GM23338 (cell line): ENCODE data around the gene FCN1. TPM values are rescaled to one million over a fixed set of nuclear protein-coding genes. Genes with fewer than 3 reads are reported as not detected.

ENCODE experiments used
- ATAC-seq: fragments of 200-7000 bp; cut with Tn5 transposase; 3 replicates; pipeline ENCODE4 v1.9.1; 2020
- DNase-seq: peaks from one replicate; pipeline ENCODE4 v3.0.0-alpha.2; 2015; ENCODE audit warnings: low spot score
- H2AFZ ChIP-seq: fragments of 200-600 bp; sonication (generic); 2 replicates; pipeline ENCODE4 v1.8.0; 2016; ENCODE audit warnings: antibody characterized with exemption, mild to moderate bottlenecking, moderate library complexity
- H3F3A ChIP-seq: fragments of 200-600 bp; sonication (generic); replicated peaks from 2 replicates; pipeline ENCODE4 v1.8.0; 2017; ENCODE audit warnings: antibody characterized with exemption, mixed run types, low read depth
- H3K27ac ChIP-seq: fragments of 200-600 bp; sonication (generic); 2 replicates; pipeline ENCODE4 v1.6.1; 2016; ENCODE audit warnings: low read depth
- H3K27me3 ChIP-seq: fragments of 200-600 bp; sonication (generic); 2 replicates; pipeline ENCODE4 v1.8.0; 2016; ENCODE audit warnings: mild to moderate bottlenecking, mixed run types, moderate library complexity; ENCODE audit not compliant: insufficient read depth
- H3K36me3 ChIP-seq: fragments of 200-600 bp; sonication (generic); 2 replicates; pipeline ENCODE4 v1.8.0; 2016; ENCODE audit warnings: mild to moderate bottlenecking; ENCODE audit not compliant: insufficient read depth
- H3K4me1 ChIP-seq: fragments of 200-600 bp; sonication (generic); 2 replicates; pipeline ENCODE4 v1.8.0; 2016; ENCODE audit warnings: mild to moderate bottlenecking, moderate library complexity; ENCODE audit not compliant: insufficient read depth
- H3K4me2 ChIP-seq: fragments of 200-600 bp; sonication (generic); 2 replicates; pipeline ENCODE4 v1.7.1; 2017; ENCODE audit warnings: mixed run types
- H3K4me3 ChIP-seq: fragments of 200-600 bp; sonication (generic); 2 replicates; pipeline ENCODE4 v1.6.1; 2016; ENCODE audit warnings: mixed run types
- H3K79me2 ChIP-seq: fragments of 200-600 bp; sonication (generic); replicated peaks from 2 replicates; pipeline ENCODE4 v1.8.0; 2017; ENCODE audit warnings: mild to moderate bottlenecking; ENCODE audit not compliant: insufficient read depth
- H3K9me2 ChIP-seq: fragments of 200-600 bp; sonication (generic); 2 replicates; pipeline ENCODE4 v1.8.0; 2017; ENCODE audit not compliant: insufficient read depth
- H4K20me1 ChIP-seq: fragments of 200-600 bp; sonication (generic); replicated peaks from 2 replicates; pipeline ENCODE4 v1.8.0; 2017; ENCODE audit warnings: mild to moderate bottlenecking; ENCODE audit not compliant: insufficient read depth
- H3K27ac Mint-ChIP-seq: 2 replicates; pipeline ENCODE4 v1.8.0; 2020; ENCODE audit warnings: inconsistent platforms, mild to moderate bottlenecking, moderate library complexity, mixed read lengths
- H3K27me3 Mint-ChIP-seq: 3 replicates; pipeline ENCODE4 v1.8.0; 2022; ENCODE audit warnings: low read depth, mild to moderate bottlenecking, moderate library complexity, mixed read lengths, inconsistent platforms; ENCODE audit not compliant: insufficient read depth, poor library complexity
- H3K36me3 Mint-ChIP-seq: 3 replicates; pipeline ENCODE4 v1.8.0; 2021; ENCODE audit warnings: low read depth, mild to moderate bottlenecking, inconsistent platforms, moderate library complexity, mixed read lengths
- H3K4me1 Mint-ChIP-seq: 3 replicates; pipeline ENCODE4 v1.8.0; 2020; ENCODE audit warnings: mild to moderate bottlenecking, inconsistent platforms, mixed read lengths
- H3K4me3 Mint-ChIP-seq: 3 replicates; pipeline ENCODE4 v1.8.0; 2021; ENCODE audit warnings: moderate library complexity, mild to moderate bottlenecking, inconsistent platforms, mixed read lengths
- H3K9me3 Mint-ChIP-seq: 3 replicates; pipeline ENCODE4 v1.8.0; 2020; ENCODE audit warnings: moderate library complexity, mild to moderate bottlenecking, inconsistent platforms, mixed read lengths
- CREB1 ChIP-seq: fragments of 250-450 bp; sonication (Bioruptor Pico); IDR thresholded peaks from 2 replicates; pipeline ENCODE4 v1.5.0; 2020; ENCODE audit warnings: low read depth, mild to moderate bottlenecking, moderate library complexity
- EZH2 ChIP-seq: fragments of 200-600 bp; sonication (generic); IDR thresholded peaks from one replicate; pipeline ENCODE4 v1.8.0; 2017; ENCODE audit warnings: antibody characterized with exemption, mild to moderate bottlenecking, low read depth; ENCODE audit not compliant: unreplicated experiment
- EZH2phosphoT487 ChIP-seq: fragments of 200-600 bp; sonication (generic); IDR thresholded peaks from one replicate; pipeline ENCODE4 v1.8.1; 2018; ENCODE audit warnings: antibody characterized with exemption; ENCODE audit not compliant: unreplicated experiment
- JUNB ChIP-seq: IDR thresholded peaks from one replicate; pipeline ENCODE4 v1.6.1; 2016; ENCODE audit warnings: antibody characterized with exemption; ENCODE audit not compliant: unreplicated experiment
- NANOG ChIP-seq: IDR thresholded peaks from 2 replicates; pipeline ENCODE4 v1.6.1; 2016; ENCODE audit warnings: antibody characterized with exemption, borderline replicate concordance
- POLR2AphosphoS5 ChIP-seq: IDR thresholded peaks from 2 replicates; pipeline ENCODE4 v1.6.1; 2016; ENCODE audit warnings: antibody characterized with exemption, low read depth
- STAT1 ChIP-seq: IDR thresholded peaks from one replicate; pipeline ENCODE4 v1.6.1; 2016; ENCODE audit warnings: antibody characterized with exemption; ENCODE audit not compliant: unreplicated experiment
- ZNF114 ChIP-seq: fragments of 250-450 bp; sonication (Bioruptor Pico); IDR thresholded peaks from 2 replicates; pipeline ENCODE4 v1.5.0; 2020; ENCODE audit warnings: mild to moderate bottlenecking, moderate library complexity
- ZNF331 ChIP-seq: fragments of 250-450 bp; sonication (Bioruptor Pico); IDR thresholded peaks from 2 replicates; pipeline ENCODE4 v1.5.0; 2020; ENCODE audit warnings: low read depth, mild to moderate bottlenecking, moderate library complexity
- polyA plus RNA-seq: library from polyadenylated mRNA; unstranded; fragments of >200 nt; fragmentation: Nextera tagmentation; extraction: Ambion mirVana; gene quantifications from 2 replicates; pipeline ENCODE4 v1.2.1, GENCODE V29; 2016
- total RNA-seq: library from RNA; depleted of rRNA; stranded (reverse); fragments of >200 nt; shearing (Covaris generic); gene quantifications from 2 replicates; pipeline ENCODE4 v1.2.3, GENCODE V29; 2014
- TF ChIP-seq, protein P1 (sequence below), 2 experiments: fragments of 200-600 bp in 1 of 2; sonication (generic) in 1 of 2; conservative IDR thresholded peaks; 2 replicates each; pipeline versions ENCODE4 v1.5.1 to v1.6.1; 2016 to 2017; ENCODE audit warnings: antibody characterized with exemption in 2 of 2, low read depth in 2 of 2, mild to moderate bottlenecking in 2 of 2, moderate library complexity in 1 of 2
- TF ChIP-seq, protein P2 (sequence below): IDR thresholded peaks from one replicate; pipeline ENCODE4 v1.6.1; 2018; ENCODE audit warnings: antibody characterized with exemption; ENCODE audit not compliant: unreplicated experiment
- TF ChIP-seq, protein P3 (sequence below): fragments of 250-450 bp; sonication (Bioruptor Pico); IDR thresholded peaks from 2 replicates; pipeline ENCODE4 v1.5.0; 2020; ENCODE audit warnings: mild to moderate bottlenecking, moderate library complexity
- TF ChIP-seq, protein P4 (sequence below): IDR thresholded peaks from 2 replicates; pipeline ENCODE4 v1.6.1; 2016; ENCODE audit warnings: antibody characterized with exemption

FCN1 gene
- total and polyA plus RNA-seq, 2 experiments from 2014 or later: not detected

DNA sequence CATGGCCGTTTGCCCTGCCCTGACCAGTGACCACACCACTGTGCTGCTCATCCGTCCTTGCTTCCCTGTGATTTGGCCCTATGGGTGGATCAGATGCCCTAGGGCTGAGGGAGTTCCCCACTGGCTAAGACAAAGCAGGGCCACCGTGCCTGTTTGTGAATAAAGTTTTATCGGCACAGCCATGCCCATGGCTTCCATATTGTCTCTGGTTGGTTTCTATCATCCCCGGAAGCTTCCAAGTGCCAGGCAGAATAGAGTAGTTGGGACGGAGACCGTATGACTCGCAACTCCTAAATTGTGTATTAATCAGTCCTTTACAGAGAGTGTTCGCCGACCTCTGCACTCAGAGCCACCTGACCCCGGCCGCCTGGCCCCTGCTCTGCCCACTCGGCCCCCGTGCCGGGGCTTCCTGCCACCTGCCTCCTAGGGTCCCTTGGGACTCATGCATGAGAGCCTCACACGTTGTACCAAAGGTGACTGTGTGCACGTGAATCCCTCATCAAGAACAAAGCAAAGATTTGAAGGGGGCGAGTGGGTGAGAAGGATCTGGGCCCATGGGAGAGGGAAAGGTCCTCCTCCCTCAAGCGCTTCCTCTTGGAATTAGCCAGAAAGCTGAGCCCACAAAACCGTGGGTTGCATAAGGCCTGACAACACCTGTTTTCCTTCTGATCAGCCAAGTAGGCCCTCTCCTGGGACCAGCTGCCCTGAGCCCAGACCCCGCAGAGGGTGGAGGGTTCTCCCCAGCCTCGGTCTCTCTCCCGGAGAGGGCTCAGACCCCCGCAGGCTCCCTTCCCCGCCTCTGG, 48.8 kb downstream of the FCN1 start:
- Mint-ChIP-seq H3K4me3 (no peak overlapping the region), H3K36me3 (no peaks in the 10 kb centered on the region), H3K9me3 (no peaks in the 10 kb centered on the region), H3K27me3 (no peaks in the 10 kb centered on the region), H3K4me1 (no peaks in the 10 kb centered on the region), H3K27ac (no peak overlapping the region)
- no peak for ATAC-seq
- Histone ChIP-seq H4K20me1 (no peaks in the 10 kb centered on the region), H3K27ac (no peak overlapping the region), H3K79me2 (no peaks in the 10 kb centered on the region), H3K4me2 (no peak overlapping the region), H3K27me3 (no peaks in the 10 kb centered on the region), H3K4me1 (no peaks in the 10 kb centered on the region), H2AFZ (no peak overlapping the region), H3K4me3 (no peak overlapping the region), H3K36me3 (no peaks in the 10 kb centered on the region), H3F3A (no peaks in the 10 kb centered on the region), H3K9me2 (no peaks in the 10 kb centered on the region)
- TF ChIP-seq ZNF114 (CRISPR knock-in tag) (no peak), STAT1 (no peak), ZNF331 (CRISPR knock-in tag) (no peak), CREB1 (no peak), JUNB (no peak), POLR2AphosphoS5 (no peak), EZH2 (no peak), NANOG (no peak), EZH2phosphoT487 (no peak)
- TF ChIP-seq, protein P1, sequence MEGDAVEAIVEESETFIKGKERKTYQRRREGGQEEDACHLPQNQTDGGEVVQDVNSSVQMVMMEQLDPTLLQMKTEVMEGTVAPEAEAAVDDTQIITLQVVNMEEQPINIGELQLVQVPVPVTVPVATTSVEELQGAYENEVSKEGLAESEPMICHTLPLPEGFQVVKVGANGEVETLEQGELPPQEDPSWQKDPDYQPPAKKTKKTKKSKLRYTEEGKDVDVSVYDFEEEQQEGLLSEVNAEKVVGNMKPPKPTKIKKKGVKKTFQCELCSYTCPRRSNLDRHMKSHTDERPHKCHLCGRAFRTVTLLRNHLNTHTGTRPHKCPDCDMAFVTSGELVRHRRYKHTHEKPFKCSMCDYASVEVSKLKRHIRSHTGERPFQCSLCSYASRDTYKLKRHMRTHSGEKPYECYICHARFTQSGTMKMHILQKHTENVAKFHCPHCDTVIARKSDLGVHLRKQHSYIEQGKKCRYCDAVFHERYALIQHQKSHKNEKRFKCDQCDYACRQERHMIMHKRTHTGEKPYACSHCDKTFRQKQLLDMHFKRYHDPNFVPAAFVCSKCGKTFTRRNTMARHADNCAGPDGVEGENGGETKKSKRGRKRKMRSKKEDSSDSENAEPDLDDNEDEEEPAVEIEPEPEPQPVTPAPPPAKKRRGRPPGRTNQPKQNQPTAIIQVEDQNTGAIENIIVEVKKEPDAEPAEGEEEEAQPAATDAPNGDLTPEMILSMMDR (conservative IDR thresholded peaks at IDR 0.05; ENCODE audit: low read depth in 2 of 2): no peak
- TF ChIP-seq, protein P2, sequence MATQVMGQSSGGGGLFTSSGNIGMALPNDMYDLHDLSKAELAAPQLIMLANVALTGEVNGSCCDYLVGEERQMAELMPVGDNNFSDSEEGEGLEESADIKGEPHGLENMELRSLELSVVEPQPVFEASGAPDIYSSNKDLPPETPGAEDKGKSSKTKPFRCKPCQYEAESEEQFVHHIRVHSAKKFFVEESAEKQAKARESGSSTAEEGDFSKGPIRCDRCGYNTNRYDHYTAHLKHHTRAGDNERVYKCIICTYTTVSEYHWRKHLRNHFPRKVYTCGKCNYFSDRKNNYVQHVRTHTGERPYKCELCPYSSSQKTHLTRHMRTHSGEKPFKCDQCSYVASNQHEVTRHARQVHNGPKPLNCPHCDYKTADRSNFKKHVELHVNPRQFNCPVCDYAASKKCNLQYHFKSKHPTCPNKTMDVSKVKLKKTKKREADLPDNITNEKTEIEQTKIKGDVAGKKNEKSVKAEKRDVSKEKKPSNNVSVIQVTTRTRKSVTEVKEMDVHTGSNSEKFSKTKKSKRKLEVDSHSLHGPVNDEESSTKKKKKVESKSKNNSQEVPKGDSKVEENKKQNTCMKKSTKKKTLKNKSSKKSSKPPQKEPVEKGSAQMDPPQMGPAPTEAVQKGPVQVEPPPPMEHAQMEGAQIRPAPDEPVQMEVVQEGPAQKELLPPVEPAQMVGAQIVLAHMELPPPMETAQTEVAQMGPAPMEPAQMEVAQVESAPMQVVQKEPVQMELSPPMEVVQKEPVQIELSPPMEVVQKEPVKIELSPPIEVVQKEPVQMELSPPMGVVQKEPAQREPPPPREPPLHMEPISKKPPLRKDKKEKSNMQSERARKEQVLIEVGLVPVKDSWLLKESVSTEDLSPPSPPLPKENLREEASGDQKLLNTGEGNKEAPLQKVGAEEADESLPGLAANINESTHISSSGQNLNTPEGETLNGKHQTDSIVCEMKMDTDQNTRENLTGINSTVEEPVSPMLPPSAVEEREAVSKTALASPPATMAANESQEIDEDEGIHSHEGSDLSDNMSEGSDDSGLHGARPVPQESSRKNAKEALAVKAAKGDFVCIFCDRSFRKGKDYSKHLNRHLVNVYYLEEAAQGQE: no peak
- TF ChIP-seq, protein P3, sequence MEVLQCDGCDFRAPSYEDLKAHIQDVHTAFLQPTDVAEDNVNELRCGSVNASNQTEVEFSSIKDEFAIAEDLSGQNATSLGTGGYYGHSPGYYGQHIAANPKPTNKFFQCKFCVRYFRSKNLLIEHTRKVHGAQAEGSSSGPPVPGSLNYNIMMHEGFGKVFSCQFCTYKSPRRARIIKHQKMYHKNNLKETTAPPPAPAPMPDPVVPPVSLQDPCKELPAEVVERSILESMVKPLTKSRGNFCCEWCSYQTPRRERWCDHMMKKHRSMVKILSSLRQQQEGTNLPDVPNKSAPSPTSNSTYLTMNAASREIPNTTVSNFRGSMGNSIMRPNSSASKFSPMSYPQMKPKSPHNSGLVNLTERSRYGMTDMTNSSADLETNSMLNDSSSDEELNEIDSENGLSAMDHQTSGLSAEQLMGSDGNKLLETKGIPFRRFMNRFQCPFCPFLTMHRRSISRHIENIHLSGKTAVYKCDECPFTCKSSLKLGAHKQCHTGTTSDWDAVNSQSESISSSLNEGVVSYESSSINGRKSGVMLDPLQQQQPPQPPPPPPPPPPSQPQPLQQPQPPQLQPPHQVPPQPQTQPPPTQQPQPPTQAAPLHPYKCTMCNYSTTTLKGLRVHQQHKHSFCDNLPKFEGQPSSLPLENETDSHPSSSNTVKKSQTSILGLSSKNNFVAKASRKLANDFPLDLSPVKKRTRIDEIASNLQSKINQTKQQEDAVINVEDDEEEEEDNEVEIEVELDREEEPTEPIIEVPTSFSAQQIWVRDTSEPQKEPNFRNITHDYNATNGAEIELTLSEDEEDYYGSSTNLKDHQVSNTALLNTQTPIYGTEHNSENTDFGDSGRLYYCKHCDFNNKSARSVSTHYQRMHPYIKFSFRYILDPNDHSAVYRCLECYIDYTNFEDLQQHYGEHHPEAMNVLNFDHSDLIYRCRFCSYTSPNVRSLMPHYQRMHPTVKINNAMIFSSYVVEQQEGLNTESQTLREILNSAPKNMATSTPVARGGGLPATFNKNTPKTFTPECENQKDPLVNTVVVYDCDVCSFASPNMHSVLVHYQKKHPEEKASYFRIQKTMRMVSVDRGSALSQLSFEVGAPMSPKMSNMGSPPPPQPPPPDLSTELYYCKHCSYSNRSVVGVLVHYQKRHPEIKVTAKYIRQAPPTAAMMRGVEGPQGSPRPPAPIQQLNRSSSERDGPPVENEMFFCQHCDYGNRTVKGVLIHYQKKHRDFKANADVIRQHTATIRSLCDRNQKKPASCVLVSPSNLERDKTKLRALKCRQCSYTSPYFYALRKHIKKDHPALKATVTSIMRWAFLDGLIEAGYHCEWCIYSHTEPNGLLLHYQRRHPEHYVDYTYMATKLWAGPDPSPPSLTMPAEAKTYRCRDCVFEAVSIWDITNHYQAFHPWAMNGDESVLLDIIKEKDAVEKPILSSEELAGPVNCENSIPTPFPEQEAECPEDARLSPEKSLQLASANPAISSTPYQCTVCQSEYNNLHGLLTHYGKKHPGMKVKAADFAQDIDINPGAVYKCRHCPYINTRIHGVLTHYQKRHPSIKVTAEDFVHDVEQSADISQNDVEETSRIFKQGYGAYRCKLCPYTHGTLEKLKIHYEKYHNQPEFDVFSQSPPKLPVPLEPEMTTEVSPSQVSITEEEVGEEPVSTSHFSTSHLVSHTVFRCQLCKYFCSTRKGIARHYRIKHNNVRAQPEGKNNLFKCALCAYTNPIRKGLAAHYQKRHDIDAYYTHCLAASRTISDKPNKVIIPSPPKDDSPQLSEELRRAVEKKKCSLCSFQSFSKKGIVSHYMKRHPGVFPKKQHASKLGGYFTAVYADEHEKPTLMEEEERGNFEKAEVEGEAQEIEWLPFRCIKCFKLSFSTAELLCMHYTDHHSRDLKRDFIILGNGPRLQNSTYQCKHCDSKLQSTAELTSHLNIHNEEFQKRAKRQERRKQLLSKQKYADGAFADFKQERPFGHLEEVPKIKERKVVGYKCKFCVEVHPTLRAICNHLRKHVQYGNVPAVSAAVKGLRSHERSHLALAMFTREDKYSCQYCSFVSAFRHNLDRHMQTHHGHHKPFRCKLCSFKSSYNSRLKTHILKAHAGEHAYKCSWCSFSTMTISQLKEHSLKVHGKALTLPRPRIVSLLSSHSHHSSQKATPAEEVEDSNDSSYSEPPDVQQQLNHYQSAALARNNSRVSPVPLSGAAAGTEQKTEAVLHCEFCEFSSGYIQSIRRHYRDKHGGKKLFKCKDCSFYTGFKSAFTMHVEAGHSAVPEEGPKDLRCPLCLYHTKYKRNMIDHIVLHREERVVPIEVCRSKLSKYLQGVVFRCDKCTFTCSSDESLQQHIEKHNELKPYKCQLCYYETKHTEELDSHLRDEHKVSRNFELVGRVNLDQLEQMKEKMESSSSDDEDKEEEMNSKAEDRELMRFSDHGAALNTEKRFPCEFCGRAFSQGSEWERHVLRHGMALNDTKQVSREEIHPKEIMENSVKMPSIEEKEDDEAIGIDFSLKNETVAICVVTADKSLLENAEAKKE (CRISPR knock-in tag): no peak
- TF ChIP-seq, protein P4, sequence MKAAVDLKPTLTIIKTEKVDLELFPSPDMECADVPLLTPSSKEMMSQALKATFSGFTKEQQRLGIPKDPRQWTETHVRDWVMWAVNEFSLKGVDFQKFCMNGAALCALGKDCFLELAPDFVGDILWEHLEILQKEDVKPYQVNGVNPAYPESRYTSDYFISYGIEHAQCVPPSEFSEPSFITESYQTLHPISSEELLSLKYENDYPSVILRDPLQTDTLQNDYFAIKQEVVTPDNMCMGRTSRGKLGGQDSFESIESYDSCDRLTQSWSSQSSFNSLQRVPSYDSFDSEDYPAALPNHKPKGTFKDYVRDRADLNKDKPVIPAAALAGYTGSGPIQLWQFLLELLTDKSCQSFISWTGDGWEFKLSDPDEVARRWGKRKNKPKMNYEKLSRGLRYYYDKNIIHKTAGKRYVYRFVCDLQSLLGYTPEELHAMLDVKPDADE: no peak
- DNase-seq: no peak
